HG03108 (cell line): Measurements from ENCODE around the gene PRMT6.
"Not testable (repeated sequence)": the region's sequence is repeated elsewhere in the genome, so short reads cannot be mapped to it uniquely, and the experiment has no call there.

ENCODE experiments used
- ATAC-seq: cut with Tn5 transposase; IDR thresholded peaks from one replicate; pipeline ENCODE4 v1.9.1; 2021; ENCODE audit warnings: moderate library complexity; ENCODE audit not compliant: unreplicated experiment

The PRMT6 gene

DNA sequence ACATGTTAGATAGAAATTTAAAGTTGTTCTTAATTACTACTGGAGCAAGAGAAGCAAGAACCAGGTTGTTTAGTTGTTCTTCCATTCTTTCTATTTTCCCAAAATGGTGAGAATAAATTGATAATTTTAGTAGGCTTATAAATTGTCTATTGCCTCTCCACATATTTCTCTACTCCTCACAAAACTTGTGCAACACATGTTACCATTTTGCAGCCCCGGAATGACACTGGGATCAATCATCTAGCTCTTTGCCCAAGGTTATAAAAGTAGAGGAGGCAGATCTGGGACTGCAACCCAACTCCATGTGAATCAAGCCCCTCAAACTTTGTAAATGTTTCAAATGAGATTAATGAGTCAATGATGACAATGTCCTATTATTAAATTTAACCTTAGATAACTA is 34.9 kb downstream of the PRMT6 start:
- no peak for ATAC-seq

GRCh38 chr1:107093395-107093794 is 36.9 kb downstream of the PRMT6 start:
- ATAC-seq = not testable (repeated sequence)

DNA sequence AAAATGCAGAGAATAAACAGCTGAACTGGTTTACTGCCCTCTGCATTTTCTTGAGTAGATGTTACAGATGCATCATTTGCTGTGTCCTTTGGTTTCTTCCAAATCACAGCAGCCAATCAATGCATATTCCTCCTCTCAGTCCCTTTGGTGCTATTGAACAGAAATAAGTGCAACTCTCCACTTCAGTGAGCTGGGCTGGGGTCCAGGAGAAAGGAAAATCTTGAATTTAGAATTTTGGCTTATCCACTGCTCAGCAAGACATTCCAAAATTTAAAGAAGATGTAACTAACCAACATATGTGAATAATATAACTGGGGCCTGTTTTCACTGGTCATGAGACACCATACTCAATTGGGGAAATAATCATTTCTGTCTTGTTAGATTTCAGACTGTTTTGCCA is 39.2 kb downstream of the PRMT6 start:
- ATAC-seq = no peak

GRCh38 chr1:107096690-107097089 is 40.2 kb downstream of the PRMT6 start:
- ATAC-seq = no peak

GRCh38 chr1:107098961-107099360 is 42.5 kb downstream of the PRMT6 start:
- ATAC-seq = no peak

DNA sequence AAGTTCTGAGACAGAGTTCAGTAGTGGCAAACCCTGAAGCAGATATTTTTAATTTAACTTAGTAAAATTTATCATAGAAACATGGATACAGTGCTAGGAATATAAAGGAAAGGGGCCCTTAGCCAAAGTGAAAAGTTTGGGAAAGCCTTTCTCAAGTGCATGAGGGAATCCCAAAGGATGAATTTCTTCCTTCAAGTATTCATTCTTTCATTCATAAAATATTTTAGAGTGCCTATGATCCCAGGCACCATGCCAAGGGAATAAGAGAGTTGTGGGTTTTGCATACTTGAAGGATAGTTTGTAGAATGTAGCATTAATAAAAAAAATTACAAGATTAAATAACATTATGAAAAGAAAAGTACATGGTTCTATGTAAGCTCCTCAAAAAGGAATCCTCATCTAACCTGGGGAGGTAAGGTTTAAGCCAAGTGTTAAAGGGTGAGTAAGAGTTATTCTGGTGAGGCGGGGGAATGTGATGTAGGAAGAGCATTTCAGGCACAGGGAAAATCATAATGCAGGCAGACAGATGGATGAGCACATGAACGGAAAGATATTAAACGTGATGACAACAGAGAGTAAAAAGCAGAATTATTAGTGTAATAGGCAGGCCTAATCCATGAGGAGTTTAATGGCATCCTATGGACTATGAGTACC is 44.0 kb downstream of the PRMT6 start:
- no peak for ATAC-seq

GRCh38 chr1:107105914-107106313 is 49.4 kb downstream of the PRMT6 start:
- ATAC-seq = no peak
